Kidney (tissue), 14 donors: Measurements from ENCODE around the gene LDLRAD3. TPM values are rescaled to one million over a fixed set of nuclear protein-coding genes. Genes with fewer than 3 reads are reported as not detected.

Source experiments
- DNase-seq, 5 donors: peaks; one replicate each; pipeline ENCODE4 v3.0.0-alpha.2; 2013 to 2020
- FAIRE-seq: peaks from 2 replicates; lab custom pipeline; 2012; peaks lifted over from hg19 to GRCh38; lab: Jason Lieb, UNC
- H3K27ac ChIP-seq, 2 donors: one replicate each; pipeline ENCODE4 v1.7.0; 2013; ENCODE audit warnings: low read depth in 2 of 2, low read length in 2 of 2, inconsistent platforms in 1 of 2
- H3K27me3 ChIP-seq: one replicate; pipeline ENCODE4 v1.7.1; 2013; ENCODE audit warnings: low read length, inconsistent platforms; ENCODE audit not compliant: control insufficient read depth, insufficient read depth
- H3K36me3 ChIP-seq, 3 donors: one replicate each; pipeline versions ENCODE4 v1.7.0 to v1.7.1; 2013; ENCODE audit warnings: low read length in 3 of 3, control low read depth in 1 of 3, inconsistent platforms in 1 of 3; ENCODE audit not compliant: insufficient read depth in 3 of 3, control insufficient read depth in 2 of 3
- H3K4me1 ChIP-seq, 3 donors: one replicate each; pipeline versions ENCODE4 v1.7.0 to v1.7.1; 2013; ENCODE audit warnings: low read length in 3 of 3, inconsistent platforms in 1 of 3, low read depth in 1 of 3; ENCODE audit not compliant: control insufficient read depth in 2 of 3, insufficient read depth in 2 of 3
- H3K4me3 ChIP-seq, 3 donors: one replicate each; pipeline versions ENCODE4 v1.7.0 to v1.8.1; 2013; ENCODE audit warnings: low read length in 3 of 3, control low read depth in 1 of 3, inconsistent platforms in 1 of 3
- H3K9ac ChIP-seq, 3 donors: one replicate each; pipeline versions ENCODE4 v1.7.0 to v1.7.1; 2013; ENCODE audit warnings: low read length in 3 of 3, control low read depth in 1 of 3, inconsistent platforms in 1 of 3
- H3K9me3 ChIP-seq, 3 donors: one replicate each; pipeline versions ENCODE4 v1.7.0 to v1.7.1; 2013; ENCODE audit warnings: low read length in 3 of 3, control low read depth in 1 of 3, inconsistent platforms in 1 of 3; ENCODE audit not compliant: control insufficient read depth in 2 of 3, insufficient read depth in 1 of 3
- intact Hi-C: fragments of 100-400 bp; cut with DNase I; formaldehyde crosslinking; loops from one replicate; pipeline ENCODE4 v1.11.1; 2022
- polyA plus RNA-seq: library from polyadenylated mRNA; stranded (reverse); fragments of 350-450 nt; fragmentation: Illumina TruSeq; extraction: RNeasy Lipid Tissue Mini Kit (QIAGEN cat#74804); gene quantifications from one replicate; pipeline ENCODE4 v1.2.3, GENCODE V29; 2014; ENCODE audit warnings: low read depth, low replicate concordance; ENCODE audit not compliant: insufficient read depth
- total RNA-seq: library from RNA; stranded (reverse); fragmentation: NEBNext Ultra II Directional; extraction: Animal tissue kit (Norgen Biotek cat#: 25700); gene quantifications from one replicate; pipeline ENCODE4 v1.2.1, GENCODE V29; 2021
- TF ChIP-seq, protein P1 (sequence below): IDR thresholded peaks from 3 replicates; pipeline ENCODE4 v1.5.1; 2012; ENCODE audit warnings: mild to moderate bottlenecking, moderate library complexity, borderline replicate concordance; ENCODE audit not compliant: insufficient read depth; ENCODE audit errors: extremely low read depth
- donor health status: control.
- donor health status: control.
- donor health status: control.
- donor health status: control.
- donor health status: control.
- donor health status: DM: yes; HTN: yes; CAD: no.
- donor health status: Normal renal cell carcinoma (clear cell type).

The LDLRAD3 gene
- total and polyA plus RNA-seq, 2 donors from 2014 or later = 1.2 to 14.2 TPM

- TF ChIP-seq, protein P1, sequence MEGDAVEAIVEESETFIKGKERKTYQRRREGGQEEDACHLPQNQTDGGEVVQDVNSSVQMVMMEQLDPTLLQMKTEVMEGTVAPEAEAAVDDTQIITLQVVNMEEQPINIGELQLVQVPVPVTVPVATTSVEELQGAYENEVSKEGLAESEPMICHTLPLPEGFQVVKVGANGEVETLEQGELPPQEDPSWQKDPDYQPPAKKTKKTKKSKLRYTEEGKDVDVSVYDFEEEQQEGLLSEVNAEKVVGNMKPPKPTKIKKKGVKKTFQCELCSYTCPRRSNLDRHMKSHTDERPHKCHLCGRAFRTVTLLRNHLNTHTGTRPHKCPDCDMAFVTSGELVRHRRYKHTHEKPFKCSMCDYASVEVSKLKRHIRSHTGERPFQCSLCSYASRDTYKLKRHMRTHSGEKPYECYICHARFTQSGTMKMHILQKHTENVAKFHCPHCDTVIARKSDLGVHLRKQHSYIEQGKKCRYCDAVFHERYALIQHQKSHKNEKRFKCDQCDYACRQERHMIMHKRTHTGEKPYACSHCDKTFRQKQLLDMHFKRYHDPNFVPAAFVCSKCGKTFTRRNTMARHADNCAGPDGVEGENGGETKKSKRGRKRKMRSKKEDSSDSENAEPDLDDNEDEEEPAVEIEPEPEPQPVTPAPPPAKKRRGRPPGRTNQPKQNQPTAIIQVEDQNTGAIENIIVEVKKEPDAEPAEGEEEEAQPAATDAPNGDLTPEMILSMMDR = no peak
- FAIRE-seq (no peak), DNase-seq (no peak)
- H3K4me3 ChIP-seq = no peak overlapping the region
- intact Hi-C loops = no loop called here
- no peak overlapping the region for H3K9ac ChIP-seq
- H3K4me1 ChIP-seq = peaks cover 0 to 7% (median 3%) of the 10 kb centered on the region in 3 donors
- no peak overlapping the region for H3K27ac ChIP-seq
- no peaks in the 10 kb centered on the region for H3K27me3 ChIP-seq
- H3K9me3 ChIP-seq = no peaks in the 10 kb centered on the region
- no peaks in the 10 kb centered on the region for H3K36me3 ChIP-seq
Measured at GRCh38 chr11:36216061-36216615, 272.3 kb downstream of the LDLRAD3 start.

GRCh38 chr11:36218283-36218921, 274.5 kb downstream of the LDLRAD3 start:
- no peaks in the 10 kb centered on the region for H3K9me3 ChIP-seq
- no peak for FAIRE-seq
- H3K27me3 ChIP-seq = no peaks in the 10 kb centered on the region
- H3K27ac ChIP-seq = no peak overlapping the region
- no peak overlapping the region for H3K9ac ChIP-seq
- H3K4me3 ChIP-seq = no peak overlapping the region
- no peaks in the 10 kb centered on the region for H3K36me3 ChIP-seq
- TF ChIP-seq, protein P1 = no peak
- no peak for DNase-seq
- intact Hi-C loops = no loop called here
- H3K4me1 ChIP-seq = peaks cover 2 to 9% (median 7%) of the 10 kb centered on the region in 3 donors

- H3K4me3 ChIP-seq = no peak overlapping the region
- H3K27ac ChIP-seq = no peak overlapping the region
- H3K9me3 ChIP-seq = no peaks in the 10 kb centered on the region
- peaks cover 2 to 9% (median 7%) of the 10 kb centered on the region in 3 donors for H3K4me1 ChIP-seq
- no peaks in the 10 kb centered on the region for H3K27me3 ChIP-seq
- intact Hi-C loops = no loop called here
- FAIRE-seq = no peak
- no peaks in the 10 kb centered on the region for H3K36me3 ChIP-seq
- no peak overlapping the region for H3K9ac ChIP-seq
- TF ChIP-seq, protein P1 = no peak
- DNase-seq = no peak
Measured at GRCh38 chr11:36219996-36220395, 276.1 kb downstream of the LDLRAD3 start.
